ENCODE measurements around the gene KDM5B. TPM values are rescaled to one million over a fixed set of nuclear protein-coding genes. Genes with fewer than 3 reads are reported as not detected.

Gene KDM5B
- total and polyA plus RNA-seq, 7 donors = 10.9 to 68.1 (median 29.7) TPM

DNA sequence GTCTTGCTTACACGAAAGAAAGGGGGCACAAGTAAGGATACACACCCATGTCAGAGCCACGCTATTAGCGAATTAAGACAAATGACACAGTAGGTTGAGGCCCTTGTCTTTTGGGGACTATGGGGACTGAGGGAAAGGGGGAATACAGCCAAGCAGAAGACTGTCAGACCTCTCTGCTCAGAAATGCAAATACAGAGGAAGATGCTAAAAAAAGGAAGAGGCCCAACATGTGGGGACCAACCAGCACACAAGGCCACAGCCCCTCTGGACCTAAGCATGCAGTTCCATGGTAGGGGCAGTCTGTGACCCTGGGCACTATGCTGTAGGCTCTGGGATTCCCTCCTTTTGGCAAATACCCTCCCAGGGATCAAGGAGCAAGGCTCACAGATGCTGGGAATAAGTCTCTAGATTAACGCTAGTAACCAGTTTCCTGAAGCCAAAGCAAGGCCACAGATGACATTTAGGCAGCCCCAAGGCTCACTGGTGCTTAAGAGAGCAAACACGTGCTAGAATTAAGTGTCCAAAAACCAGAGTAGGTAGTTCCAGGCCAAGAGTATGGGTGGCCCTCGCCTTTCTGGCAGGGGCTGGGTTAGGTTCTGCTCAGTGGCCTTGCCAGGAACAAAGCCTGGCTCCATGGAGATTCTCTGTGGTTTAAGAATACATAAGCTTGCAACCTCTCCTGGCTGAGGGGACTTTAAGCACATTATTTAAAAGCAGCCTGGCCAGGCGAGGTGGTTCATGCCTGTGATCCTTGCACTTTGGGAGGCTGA lies 42.6 kb upstream of the KDM5B start:
- intact Hi-C loops (cut with DNase I) = no loop called here

DNA sequence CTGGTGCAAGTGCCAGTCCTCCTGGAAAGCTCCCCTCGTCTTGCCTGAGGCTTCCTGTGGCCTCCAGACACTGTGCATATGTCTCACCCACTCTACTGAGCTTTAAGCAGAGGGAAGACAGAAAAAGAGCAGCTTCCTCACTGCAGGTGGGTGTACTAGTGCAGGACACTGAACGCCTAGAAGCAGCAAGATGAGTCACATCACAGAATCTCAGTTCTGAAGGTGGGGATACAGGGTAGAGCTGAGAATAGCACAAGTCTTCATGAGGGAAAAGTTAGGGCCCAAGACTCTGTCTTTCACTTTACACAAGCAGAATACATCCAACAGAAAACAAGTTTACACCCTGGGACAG lies 39.9 kb upstream of the KDM5B start:
- TF ChIP-seq, protein P1, sequence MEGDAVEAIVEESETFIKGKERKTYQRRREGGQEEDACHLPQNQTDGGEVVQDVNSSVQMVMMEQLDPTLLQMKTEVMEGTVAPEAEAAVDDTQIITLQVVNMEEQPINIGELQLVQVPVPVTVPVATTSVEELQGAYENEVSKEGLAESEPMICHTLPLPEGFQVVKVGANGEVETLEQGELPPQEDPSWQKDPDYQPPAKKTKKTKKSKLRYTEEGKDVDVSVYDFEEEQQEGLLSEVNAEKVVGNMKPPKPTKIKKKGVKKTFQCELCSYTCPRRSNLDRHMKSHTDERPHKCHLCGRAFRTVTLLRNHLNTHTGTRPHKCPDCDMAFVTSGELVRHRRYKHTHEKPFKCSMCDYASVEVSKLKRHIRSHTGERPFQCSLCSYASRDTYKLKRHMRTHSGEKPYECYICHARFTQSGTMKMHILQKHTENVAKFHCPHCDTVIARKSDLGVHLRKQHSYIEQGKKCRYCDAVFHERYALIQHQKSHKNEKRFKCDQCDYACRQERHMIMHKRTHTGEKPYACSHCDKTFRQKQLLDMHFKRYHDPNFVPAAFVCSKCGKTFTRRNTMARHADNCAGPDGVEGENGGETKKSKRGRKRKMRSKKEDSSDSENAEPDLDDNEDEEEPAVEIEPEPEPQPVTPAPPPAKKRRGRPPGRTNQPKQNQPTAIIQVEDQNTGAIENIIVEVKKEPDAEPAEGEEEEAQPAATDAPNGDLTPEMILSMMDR (IDR thresholded peaks at IDR 0.05) = no peak
- no peak for TF ChIP-seq EP300 (IDR thresholded peaks at IDR 0.05)
- no peak for TF ChIP-seq POLR2A (IDR thresholded peaks at IDR 0.05)
- TF ChIP-seq POLR2AphosphoS5 (IDR thresholded peaks at IDR 0.05) = no peak
- H3K9me3 ChIP-seq = no peaks in the 10 kb centered on the region
- intact Hi-C loops (cut with DNase I) = no loop called here

More for the DNA sequence above, 42.6 kb upstream of the KDM5B start:
- H3K27me3 ChIP-seq = no peaks in the 10 kb centered on the region
- WGBS, 2 donors = 89 to 93% methylated on average over 7 of the region's 7 CpGs
- H3K27ac ChIP-seq = no peak overlapping the region
- no peaks in the 10 kb centered on the region for H3K4me1 ChIP-seq
- H3K4me3 ChIP-seq = no peak overlapping the region
- TF ChIP-seq POLR2A (IDR thresholded peaks at IDR 0.05) (no peak), EP300 (IDR thresholded peaks at IDR 0.05) (no peak), POLR2AphosphoS5 (IDR thresholded peaks at IDR 0.05) (no peak)
- TF ChIP-seq, protein P1 (IDR thresholded peaks at IDR 0.05) = no peak
- H3K36me3 ChIP-seq = no peaks in the 10 kb centered on the region
- H3K9me3 ChIP-seq = no peaks in the 10 kb centered on the region
- peak; percentile 75 for DNase-seq

DNA sequence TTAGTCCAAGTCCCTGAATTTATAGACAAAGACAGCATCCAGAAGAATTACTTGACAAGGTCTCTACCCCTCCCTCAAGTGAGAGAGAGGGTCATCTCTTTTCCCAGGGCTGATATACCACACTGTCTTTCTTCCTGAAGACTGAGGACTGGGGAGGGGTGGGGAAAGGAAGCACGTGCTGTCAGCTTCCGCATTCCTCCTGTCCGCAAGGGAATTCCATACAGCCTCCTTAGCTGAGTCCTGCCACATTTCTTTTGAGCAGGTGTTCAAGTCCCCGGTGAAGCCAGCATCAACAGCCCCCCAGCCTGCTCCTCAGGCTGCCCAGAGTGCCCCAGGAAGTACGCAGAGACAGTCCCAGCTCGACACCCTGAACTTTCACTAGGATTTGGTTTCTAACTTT lies 36.7 kb upstream of the KDM5B start:
- H3K4me3 ChIP-seq = no peak overlapping the region
- no peak overlapping the region for H3K27ac ChIP-seq
- no peak for DNase-seq
- no peak for TF ChIP-seq POLR2A (IDR thresholded peaks at IDR 0.05)
- TF ChIP-seq, protein P1 (IDR thresholded peaks at IDR 0.05) = no peak
- TF ChIP-seq POLR2AphosphoS5 (IDR thresholded peaks at IDR 0.05) = no peak
- no peak for TF ChIP-seq EP300 (IDR thresholded peaks at IDR 0.05)
- intact Hi-C loops (cut with DNase I) = no loop called here
- H3K36me3 ChIP-seq = no peaks in the 10 kb centered on the region
- 82 to 85% methylated on average over 6 of the region's 6 CpGs for WGBS, 2 donors
- H3K4me1 ChIP-seq = no peaks in the 10 kb centered on the region
- H3K9me3 ChIP-seq = no peaks in the 10 kb centered on the region
- no peaks in the 10 kb centered on the region for H3K27me3 ChIP-seq

More for the DNA sequence above, 39.9 kb upstream of the KDM5B start:
- no peak overlapping the region for H3K27ac ChIP-seq
- H3K4me3 ChIP-seq = no peak overlapping the region
- no peaks in the 10 kb centered on the region for H3K4me1 ChIP-seq
- DNase-seq = no peak
- no peaks in the 10 kb centered on the region for H3K27me3 ChIP-seq
- WGBS, 2 donors = 44 to 73% methylated on average over 2 of the region's 2 CpGs
- H3K36me3 ChIP-seq = no peaks in the 10 kb centered on the region

DNA sequence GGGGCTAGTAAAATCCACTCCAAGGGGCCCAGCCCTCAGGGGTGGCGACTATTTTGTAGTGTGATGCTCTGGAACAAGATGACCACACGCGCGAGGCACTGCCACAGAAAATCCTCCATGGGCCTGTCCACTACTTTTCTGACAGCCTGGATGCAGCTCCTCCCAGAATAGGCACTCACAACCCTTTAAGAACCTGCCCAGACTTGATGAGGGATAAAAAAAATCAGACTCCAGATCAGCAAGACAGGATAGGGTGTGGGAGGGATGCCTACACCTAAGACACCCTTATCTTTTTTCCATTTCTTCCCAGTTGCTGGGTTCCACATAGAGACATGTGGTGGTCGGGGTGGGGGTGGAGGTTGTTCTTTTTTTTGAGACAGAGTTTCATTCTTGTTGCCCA lies 36.0 kb upstream of the KDM5B start:
- intact Hi-C loops (cut with DNase I) = no loop called here
- no peaks in the 10 kb centered on the region for H3K27me3 ChIP-seq
- H3K4me1 ChIP-seq = no peaks in the 10 kb centered on the region
- WGBS, 2 donors = 93 to 94% methylated on average over 5 of the region's 5 CpGs
- H3K9me3 ChIP-seq = no peaks in the 10 kb centered on the region
- H3K36me3 ChIP-seq = no peaks in the 10 kb centered on the region
- H3K4me3 ChIP-seq = no peak overlapping the region
- TF ChIP-seq POLR2AphosphoS5 (IDR thresholded peaks at IDR 0.05) (no peak), POLR2A (IDR thresholded peaks at IDR 0.05) (no peak), EP300 (IDR thresholded peaks at IDR 0.05) (no peak)
- TF ChIP-seq, protein P1 (IDR thresholded peaks at IDR 0.05) = no peak
- no peak for DNase-seq
- no peak overlapping the region for H3K27ac ChIP-seq

DNA sequence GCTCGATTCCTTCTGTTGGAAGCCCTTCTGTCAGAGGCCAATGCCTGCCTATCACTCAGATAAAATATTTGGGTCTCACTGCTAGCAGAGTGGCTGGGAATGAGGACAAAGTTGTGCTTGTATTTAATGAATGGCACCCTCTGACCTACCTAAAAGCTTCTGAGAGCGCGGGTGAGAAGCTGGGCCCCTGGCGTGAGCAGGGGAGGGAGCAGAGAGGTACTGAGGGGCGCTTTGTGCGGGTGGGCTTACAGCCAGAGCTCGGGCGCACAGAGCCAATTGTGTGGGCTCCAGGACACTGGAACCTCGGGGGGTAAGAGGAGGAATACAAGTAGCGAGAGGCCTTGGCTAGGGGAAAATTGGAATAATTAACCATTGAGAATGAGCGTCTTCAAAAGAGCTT lies 34.9 kb upstream of the KDM5B start:
- no peaks in the 10 kb centered on the region for H3K4me1 ChIP-seq
- H3K9me3 ChIP-seq = no peaks in the 10 kb centered on the region
- WGBS, 2 donors = 91% methylated on average over 11 of the region's 11 CpGs
- no peak overlapping the region for H3K27ac ChIP-seq
- no peaks in the 10 kb centered on the region for H3K36me3 ChIP-seq
- DNase-seq = no peak
- no peaks in the 10 kb centered on the region for H3K27me3 ChIP-seq
- TF ChIP-seq POLR2A (IDR thresholded peaks at IDR 0.05) (no peak), POLR2AphosphoS5 (IDR thresholded peaks at IDR 0.05) (no peak), EP300 (IDR thresholded peaks at IDR 0.05) (no peak)
- TF ChIP-seq, protein P1 (IDR thresholded peaks at IDR 0.05) = no peak
- no peak overlapping the region for H3K4me3 ChIP-seq
- intact Hi-C loops (cut with DNase I) = no loop called here
